Measurements from ENCODE around the gene ZNF57. TPM values are rescaled to one million over a fixed set of nuclear protein-coding genes. Genes with fewer than 3 reads are reported as not detected.

ZNF57 gene
- total and polyA plus RNA-seq, 9 of the 15 experiments (the other 6 are each of a cell fraction or from before 2014, with no cell fraction given): 3.9 to 13.5 (median 7.8) TPM

DNA sequence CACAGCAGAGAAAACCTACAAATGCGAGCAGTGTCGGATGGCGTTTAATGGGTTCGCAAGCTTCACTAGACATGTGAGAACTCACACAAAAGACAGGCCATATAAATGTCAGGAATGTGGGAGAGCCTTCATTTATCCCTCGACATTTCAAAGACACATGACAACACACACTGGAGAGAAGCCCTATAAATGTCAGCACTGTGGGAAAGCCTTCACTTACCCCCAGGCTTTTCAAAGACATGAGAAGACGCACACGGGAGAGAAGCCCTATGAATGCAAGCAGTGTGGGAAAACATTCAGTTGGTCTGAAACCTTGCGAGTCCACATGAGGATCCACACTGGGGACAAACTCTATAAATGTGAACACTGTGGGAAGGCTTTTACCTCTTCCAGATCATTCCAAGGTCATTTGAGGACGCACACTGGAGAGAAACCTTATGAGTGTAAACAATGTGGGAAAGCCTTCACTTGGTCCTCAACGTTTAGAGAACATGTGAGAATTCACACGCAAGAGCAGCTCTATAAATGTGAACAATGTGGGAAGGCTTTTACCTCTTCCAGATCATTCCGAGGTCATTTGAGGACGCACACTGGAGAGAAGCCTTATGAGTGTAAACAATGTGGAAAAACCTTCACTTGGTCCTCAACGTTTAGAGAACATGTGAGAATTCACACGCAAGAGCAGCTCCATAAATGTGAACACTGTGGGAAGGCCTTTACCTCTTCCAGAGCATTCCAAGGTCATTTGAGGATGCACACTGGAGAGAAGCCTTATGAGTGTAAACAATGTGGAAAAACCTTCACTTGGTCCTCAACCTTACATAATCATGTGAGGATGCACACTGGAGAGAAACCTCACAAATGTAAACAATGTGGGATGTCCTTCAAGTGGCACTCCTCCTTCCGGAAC, 16.8 kb downstream of the ZNF57 start:
- WGBS (ENCODE audit: insufficient coverage, low coverage, missing lambda C conversion rate): 98% methylated on average over 16 of the region's 16 CpGs
- Histone ChIP-seq H3K9me1 (ENCODE audit: control insufficient read depth, insufficient read depth, low read length) (no peaks in the 10 kb centered on the region), H3K27me3 (ENCODE audit: control insufficient read depth in 2 of 2, insufficient read depth in 2 of 2, low read length in 2 of 2) (no peaks in the 10 kb centered on the region), H3K36me3 (ENCODE audit: control insufficient read depth, insufficient read depth, low read length) (peaks cover 49% of the 10 kb centered on the region), H3K79me2 (ENCODE audit: control insufficient read depth, insufficient read depth, low read length) (peaks cover 19% of the 10 kb centered on the region; the same call in 2 of the 3 replicates), H3K27ac (ENCODE audit: extremely low read depth, low read depth, low read length) (no peak overlapping the region), H3K9me3 (replicated peaks; ENCODE audit: control insufficient read depth, insufficient read depth, low read depth, low read length) (peaks cover 28% of the 10 kb centered on the region), H3K4me1 (replicated peaks in 1 of 2; ENCODE audit: control insufficient read depth in 2 of 2, insufficient read depth in 2 of 2, low read length in 2 of 2) (no peaks in the 10 kb centered on the region), H3K9ac (ENCODE audit: insufficient read depth in 1 of 2, low read depth in 2 of 2, low read length in 2 of 2) (no peak overlapping the region), H2AFZ (ENCODE audit: low read depth, low read length) (no peak overlapping the region), H3K4me2 (ENCODE audit: insufficient read depth, low read length) (no peak overlapping the region), H4K20me1 (replicated peaks; ENCODE audit: control insufficient read depth, insufficient read depth, low read length) (no peaks in the 10 kb centered on the region), H3K4me3 (no peak overlapping the region)
- ATAC-seq (no peak), DNase-seq (ENCODE audit: extremely low read depth in 1 of 4, low spot score in 3 of 4) (no peak), FAIRE-seq (no peak)
- ChIA-PET POLR2A (interaction anchor here (0.5 kb wide), 1 partner anchor 639 kb away, joined by 3 read pairs; no protein-coding TSS in a partner anchor), CTCF (ENCODE audit: low intra/inter-chr PET ratio) (no interaction called here)
- TSS peak; percentile 27 for BruUV-seq (replicated peaks)
- intact Hi-C loops (cut with micrococcal nuclease): no loop called here
- in situ Hi-C loops (cut with MboI): no loop called here
- TF ChIP-seq GABPA (tag; conservative IDR thresholded peaks at IDR 0.05; ENCODE audit: low read depth) (no peak), ZKSCAN1 (IDR thresholded peaks at IDR 0.05; ENCODE audit: low read depth, low read length) (no peak), ZC3H4 (CRISPR knock-in tag; IDR thresholded peaks at IDR 0.05; ENCODE audit: borderline replicate concordance) (no peak), CBX1 (IDR thresholded peaks at IDR 0.05; ENCODE audit: low read depth) (0 out of 2 replicates have a peak, but pooled peaks have one; percentile 3), TEAD4 (IDR thresholded peaks at IDR 0.05; ENCODE audit: low read length) (0 out of 2 replicates have a peak, but pooled peaks have one; percentile 29), TEAD4 (CRISPR knock-in tag; IDR thresholded peaks at IDR 0.05; ENCODE audit: borderline replicate concordance) (no peak), TRIM28 (IDR thresholded peaks at IDR 0.05) (peak; percentile 88; the same call in 1 of the 2 replicates), ZC3H8 (IDR thresholded peaks at IDR 0.05) (no peak), ZBTB34 (CRISPR knock-in tag; IDR thresholded peaks at IDR 0.05) (no peak), SOX6 (IDR thresholded peaks at IDR 0.05) (0 out of 2 replicates have a peak, but pooled peaks have one; percentile 25), XRCC3 (IDR thresholded peaks at IDR 0.05) (peak; percentile 72; the same call in 1 of the 2 replicates), ZBTB5 (IDR thresholded peaks at IDR 0.05) (no peak)
- TF ChIP-seq, protein P1, sequence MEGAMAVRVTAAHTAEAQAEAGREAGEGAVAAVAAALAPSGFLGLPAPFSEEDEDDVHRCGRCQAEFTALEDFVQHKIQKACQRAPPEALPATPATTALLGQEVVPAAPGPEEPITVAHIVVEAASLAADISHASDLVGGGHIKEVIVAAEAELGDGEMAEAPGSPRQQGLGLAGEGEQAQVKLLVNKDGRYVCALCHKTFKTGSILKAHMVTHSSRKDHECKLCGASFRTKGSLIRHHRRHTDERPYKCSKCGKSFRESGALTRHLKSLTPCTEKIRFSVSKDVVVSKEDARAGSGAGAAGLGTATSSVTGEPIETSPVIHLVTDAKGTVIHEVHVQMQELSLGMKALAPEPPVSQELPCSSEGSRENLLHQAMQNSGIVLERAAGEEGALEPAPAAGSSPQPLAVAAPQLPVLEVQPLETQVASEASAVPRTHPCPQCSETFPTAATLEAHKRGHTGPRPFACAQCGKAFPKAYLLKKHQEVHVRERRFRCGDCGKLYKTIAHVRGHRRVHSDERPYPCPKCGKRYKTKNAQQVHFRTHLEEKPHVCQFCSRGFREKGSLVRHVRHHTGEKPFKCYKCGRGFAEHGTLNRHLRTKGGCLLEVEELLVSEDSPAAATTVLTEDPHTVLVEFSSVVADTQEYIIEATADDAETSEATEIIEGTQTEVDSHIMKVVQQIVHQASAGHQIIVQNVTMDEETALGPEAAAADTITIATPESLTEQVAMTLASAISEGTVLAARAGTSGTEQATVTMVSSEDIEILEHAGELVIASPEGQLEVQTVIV (CRISPR knock-in tag; IDR thresholded peaks at IDR 0.05; ENCODE audit: borderline replicate concordance): no peak
- TF ChIP-seq, protein P2, sequence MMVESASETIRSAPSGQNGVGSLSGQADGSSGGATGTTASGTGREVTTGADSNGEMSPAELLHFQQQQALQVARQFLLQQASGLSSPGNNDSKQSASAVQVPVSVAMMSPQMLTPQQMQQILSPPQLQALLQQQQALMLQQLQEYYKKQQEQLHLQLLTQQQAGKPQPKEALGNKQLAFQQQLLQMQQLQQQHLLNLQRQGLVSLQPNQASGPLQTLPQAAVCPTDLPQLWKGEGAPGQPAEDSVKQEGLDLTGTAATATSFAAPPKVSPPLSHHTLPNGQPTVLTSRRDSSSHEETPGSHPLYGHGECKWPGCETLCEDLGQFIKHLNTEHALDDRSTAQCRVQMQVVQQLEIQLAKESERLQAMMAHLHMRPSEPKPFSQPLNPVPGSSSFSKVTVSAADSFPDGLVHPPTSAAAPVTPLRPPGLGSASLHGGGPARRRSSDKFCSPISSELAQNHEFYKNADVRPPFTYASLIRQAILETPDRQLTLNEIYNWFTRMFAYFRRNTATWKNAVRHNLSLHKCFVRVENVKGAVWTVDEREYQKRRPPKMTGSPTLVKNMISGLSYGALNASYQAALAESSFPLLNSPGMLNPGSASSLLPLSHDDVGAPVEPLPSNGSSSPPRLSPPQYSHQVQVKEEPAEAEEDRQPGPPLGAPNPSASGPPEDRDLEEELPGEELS (CRISPR knock-in tag; IDR thresholded peaks at IDR 0.05; ENCODE audit: borderline replicate concordance): no peak

All from K562 (cell line).